ENCODE results near the gene ZNF608.
A peak's percentile ranks its signal among the peaks of the same experiment; 100 is the strongest.

Gene ZNF608

DNA sequence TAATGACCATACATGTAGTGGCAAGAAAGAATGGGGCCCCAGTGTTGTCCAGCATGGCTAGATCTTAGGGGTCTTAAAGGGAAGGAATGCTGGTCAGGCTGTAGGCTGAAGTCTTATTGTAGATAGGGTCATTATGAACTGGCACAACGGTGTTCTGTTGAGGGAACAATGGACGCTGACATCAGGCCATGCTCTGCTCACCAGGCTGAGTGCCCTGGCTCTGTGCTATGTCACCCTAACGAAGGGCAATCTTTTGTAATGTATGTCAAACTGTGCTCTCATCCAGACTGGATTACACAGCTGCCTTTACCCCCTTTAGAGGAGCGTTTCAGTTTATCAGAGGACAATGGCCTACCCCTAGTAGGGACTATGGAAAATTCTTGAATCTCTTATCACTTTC lies 14.6 kb upstream of the ZNF608 start:
- no peak for DNase-seq
- H3K4me2 ChIP-seq (ENCODE audit: low read length), result no peak overlapping the region
- WGBS (ENCODE audit: extremely low coverage, insufficient coverage, low lambda C conversion rate), result no CpG with 5 or more reads among the region's 4 CpGs

DNA sequence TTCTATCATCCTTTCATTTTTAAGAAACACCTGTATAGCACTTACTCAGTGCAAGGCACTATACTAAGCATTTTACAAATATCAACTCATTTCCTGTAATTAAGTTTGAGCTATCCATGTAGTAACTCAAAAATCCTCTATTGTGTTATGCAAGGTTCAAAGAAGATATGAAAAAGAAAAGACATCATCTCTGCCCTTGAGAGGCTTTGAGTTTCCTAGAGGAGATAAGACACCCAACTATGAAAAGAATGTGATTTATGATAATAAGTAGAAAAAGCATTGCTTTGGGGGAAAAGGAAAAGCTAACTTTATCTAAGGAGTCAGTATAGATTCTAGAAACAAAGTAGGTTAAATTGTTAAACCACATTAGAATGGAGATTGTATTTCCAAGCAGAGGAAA lies 14.2 kb upstream of the ZNF608 start:
- Histone ChIP-seq H3K4me2 (ENCODE audit: low read length) (no peak overlapping the region), H2AK5ac (ENCODE audit: low read length) (no peak overlapping the region), H3K4me3 (ENCODE audit: low read length) (no peak overlapping the region), H2BK120ac (ENCODE audit: low read depth, low read length) (no peak overlapping the region), H3K27me3 (ENCODE audit: insufficient read depth, low read length, poor library complexity) (no peaks in the 10 kb centered on the region), H3K9ac (ENCODE audit: low read length) (no peak overlapping the region), H3K18ac (ENCODE audit: low read length) (no peak overlapping the region), H3K4me1 (ENCODE audit: control insufficient read depth, low read depth, low read length) (no peaks in the 10 kb centered on the region), H3K56ac (ENCODE audit: low read length) (no peak overlapping the region), H3K27ac (ENCODE audit: low read depth, low read length) (no peak overlapping the region), H2BK5ac (ENCODE audit: low read length) (no peak overlapping the region), H3K23ac (ENCODE audit: low read length) (no peak overlapping the region), H3K4ac (ENCODE audit: low read depth, low read length) (no peak overlapping the region), H4K5ac (ENCODE audit: low read length) (no peak overlapping the region), H2BK15ac (replicated peaks; ENCODE audit: low read depth) (no peak overlapping the region), H4K8ac (ENCODE audit: low read depth, low read length) (no peak overlapping the region), H3K36me3 (ENCODE audit: control insufficient read depth, insufficient read depth, low read length) (no peaks in the 10 kb centered on the region), H3K79me2 (ENCODE audit: control insufficient read depth, insufficient read depth, low read length) (no peaks in the 10 kb centered on the region), H3K79me1 (ENCODE audit: low read length) (no peaks in the 10 kb centered on the region)
- no peak for DNase-seq

More for the DNA sequence above, 14.6 kb upstream of the ZNF608 start:
- Histone ChIP-seq H3K36me3 (ENCODE audit: control insufficient read depth, insufficient read depth, low read length) (no peaks in the 10 kb centered on the region), H3K4me3 (ENCODE audit: low read length) (no peak overlapping the region), H3K79me2 (ENCODE audit: control insufficient read depth, insufficient read depth, low read length) (no peaks in the 10 kb centered on the region), H3K9ac (ENCODE audit: low read length) (no peak overlapping the region), H2AK5ac (ENCODE audit: low read length) (no peak overlapping the region), H3K4me1 (ENCODE audit: control insufficient read depth, low read depth, low read length) (no peaks in the 10 kb centered on the region), H3K27ac (ENCODE audit: low read depth, low read length) (no peak overlapping the region), H2BK120ac (ENCODE audit: low read depth, low read length) (no peak overlapping the region), H3K79me1 (ENCODE audit: low read length) (no peaks in the 10 kb centered on the region), H2BK15ac (replicated peaks; ENCODE audit: low read depth) (no peak overlapping the region), H3K27me3 (ENCODE audit: insufficient read depth, low read length, poor library complexity) (no peaks in the 10 kb centered on the region), H4K5ac (ENCODE audit: low read length) (no peak overlapping the region), H3K18ac (ENCODE audit: low read length) (no peak overlapping the region), H3K4ac (ENCODE audit: low read depth, low read length) (peak overlapping the region; percentile 52), H2BK5ac (ENCODE audit: low read length) (no peak overlapping the region), H3K56ac (ENCODE audit: low read length) (no peak overlapping the region), H3K23ac (ENCODE audit: low read length) (no peak overlapping the region), H4K8ac (ENCODE audit: low read depth, low read length) (no peak overlapping the region)

DNA sequence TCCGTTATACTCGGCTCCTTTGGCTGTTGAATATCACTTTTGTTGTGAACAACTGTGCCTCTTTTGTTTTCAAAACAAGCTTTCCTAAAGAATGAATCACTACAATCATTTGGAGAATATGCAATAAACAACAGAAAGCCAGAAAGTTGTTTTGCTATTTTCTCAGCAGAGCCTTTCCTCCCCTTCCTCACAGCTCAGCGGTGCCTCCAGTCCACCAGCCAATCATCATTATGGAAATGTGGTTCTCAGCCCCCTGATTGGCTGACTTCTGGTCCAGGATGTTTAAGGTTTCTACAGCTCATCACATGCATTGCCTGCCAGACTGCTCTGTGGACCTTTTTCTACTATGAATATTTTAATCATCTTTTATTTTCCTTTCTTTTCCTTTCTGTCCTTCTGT lies 9.1 kb upstream of the ZNF608 start:
- H2BK120ac ChIP-seq (ENCODE audit: low read depth, low read length), result no peak overlapping the region
- H2BK5ac ChIP-seq (ENCODE audit: low read length), result no peak overlapping the region
- no peak overlapping the region for H2AK5ac ChIP-seq (ENCODE audit: low read length)
- no peak overlapping the region for H3K4me3 ChIP-seq (ENCODE audit: low read length)
- H3K79me2 ChIP-seq (ENCODE audit: control insufficient read depth, insufficient read depth, low read length), result no peaks in the 10 kb centered on the region
- H3K23ac ChIP-seq (ENCODE audit: low read length), result no peak overlapping the region
- no peak overlapping the region for H4K5ac ChIP-seq (ENCODE audit: low read length)
- no peaks in the 10 kb centered on the region for H3K4me1 ChIP-seq (ENCODE audit: control insufficient read depth, low read depth, low read length)
- H3K27ac ChIP-seq (ENCODE audit: low read depth, low read length), result no peak overlapping the region
- no peak overlapping the region for H3K18ac ChIP-seq (ENCODE audit: low read length)
- no CpG with 5 or more reads among the region's 3 CpGs for WGBS (ENCODE audit: extremely low coverage, insufficient coverage, low lambda C conversion rate)
- H3K4ac ChIP-seq (ENCODE audit: low read depth, low read length), result no peak overlapping the region
- no peak overlapping the region for H3K9ac ChIP-seq (ENCODE audit: low read length)
- no peak overlapping the region for H3K4me2 ChIP-seq (ENCODE audit: low read length)
- no peak overlapping the region for H3K56ac ChIP-seq (ENCODE audit: low read length)
- peak; percentile 61 for DNase-seq
- no peaks in the 10 kb centered on the region for H3K27me3 ChIP-seq (ENCODE audit: insufficient read depth, low read length, poor library complexity)
- no peaks in the 10 kb centered on the region for H3K79me1 ChIP-seq (ENCODE audit: low read length)
- H4K8ac ChIP-seq (ENCODE audit: low read depth, low read length), result no peak overlapping the region
- no peak overlapping the region for H2BK15ac ChIP-seq (replicated peaks; ENCODE audit: low read depth)
- no peaks in the 10 kb centered on the region for H3K36me3 ChIP-seq (ENCODE audit: control insufficient read depth, insufficient read depth, low read length)

DNA sequence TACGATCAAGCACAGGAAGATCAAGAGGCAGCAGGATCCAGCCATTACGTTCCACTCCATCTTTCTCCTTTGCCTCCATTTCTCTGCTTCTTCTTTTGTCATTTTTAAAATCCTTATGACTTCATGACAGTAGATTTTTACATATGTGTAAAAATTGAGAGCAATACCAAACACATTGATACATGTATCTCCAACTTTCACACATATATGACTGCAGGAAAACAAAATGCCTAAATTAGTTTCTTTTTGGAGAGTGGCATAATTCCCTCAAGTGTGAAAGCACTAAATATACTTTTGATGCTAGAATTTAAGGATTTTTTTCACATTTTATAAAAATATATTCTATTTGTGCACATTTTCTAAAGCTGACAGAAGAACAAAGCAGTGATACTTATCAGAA lies 8.6 kb upstream of the ZNF608 start:
- no peak overlapping the region for H2BK120ac ChIP-seq (ENCODE audit: low read depth, low read length)
- H3K4me2 ChIP-seq (ENCODE audit: low read length), result no peak overlapping the region
- no peak overlapping the region for H3K18ac ChIP-seq (ENCODE audit: low read length)
- H3K27ac ChIP-seq (ENCODE audit: low read depth, low read length), result no peak overlapping the region
- DNase-seq, result no peak
- H3K4ac ChIP-seq (ENCODE audit: low read depth, low read length), result no peak overlapping the region
- H2AK5ac ChIP-seq (ENCODE audit: low read length), result no peak overlapping the region
- H3K79me2 ChIP-seq (ENCODE audit: control insufficient read depth, insufficient read depth, low read length), result no peaks in the 10 kb centered on the region
- H2BK5ac ChIP-seq (ENCODE audit: low read length), result no peak overlapping the region
- H3K27me3 ChIP-seq (ENCODE audit: insufficient read depth, low read length, poor library complexity), result no peaks in the 10 kb centered on the region
- no peak overlapping the region for H3K23ac ChIP-seq (ENCODE audit: low read length)
- no peaks in the 10 kb centered on the region for H3K36me3 ChIP-seq (ENCODE audit: control insufficient read depth, insufficient read depth, low read length)
- H3K4me1 ChIP-seq (ENCODE audit: control insufficient read depth, low read depth, low read length), result no peaks in the 10 kb centered on the region
- H4K8ac ChIP-seq (ENCODE audit: low read depth, low read length), result no peak overlapping the region
- no peak overlapping the region for H3K4me3 ChIP-seq (ENCODE audit: low read length)
- no peak overlapping the region for H3K9ac ChIP-seq (ENCODE audit: low read length)
- H4K5ac ChIP-seq (ENCODE audit: low read length), result no peak overlapping the region
- no peaks in the 10 kb centered on the region for H3K79me1 ChIP-seq (ENCODE audit: low read length)
- no peak overlapping the region for H3K56ac ChIP-seq (ENCODE audit: low read length)
- no CpG with 5 or more reads among the region's 2 CpGs for WGBS (ENCODE audit: extremely low coverage, insufficient coverage, low lambda C conversion rate)
- H2BK15ac ChIP-seq (replicated peaks; ENCODE audit: low read depth), result no peak overlapping the region

DNA sequence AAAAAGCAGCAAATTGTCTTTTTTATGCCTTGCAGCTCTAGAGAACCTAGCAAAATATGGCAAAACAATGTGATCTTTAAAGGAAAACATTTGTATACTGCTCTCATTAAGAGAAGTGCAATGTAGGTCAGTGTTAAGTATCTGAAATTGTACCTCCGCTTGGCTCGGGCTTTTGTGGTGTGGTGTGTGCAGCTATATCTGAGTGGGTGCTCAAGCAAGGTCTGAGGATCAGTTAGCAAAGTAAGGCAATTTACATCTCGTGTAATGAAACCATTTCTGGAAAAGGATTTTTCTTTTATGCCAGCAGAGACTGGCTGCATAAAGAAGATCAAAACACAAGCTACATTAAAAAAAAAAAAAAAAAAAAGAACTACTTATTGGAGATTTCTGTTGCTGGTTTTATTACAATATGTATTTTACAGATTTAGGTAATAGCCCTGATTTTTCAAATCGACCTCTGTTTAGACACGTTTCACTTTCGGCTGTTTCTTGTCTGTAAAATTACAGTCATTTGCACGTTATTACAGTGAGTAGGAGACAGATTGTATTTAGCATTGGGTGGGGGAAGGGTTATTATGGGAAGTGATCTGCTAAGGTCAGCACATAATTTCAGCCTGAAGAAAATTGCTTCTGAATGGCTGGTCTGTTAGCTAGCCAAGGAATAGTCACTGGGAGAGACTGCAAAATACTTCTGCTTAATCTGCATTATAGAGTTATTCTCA lies 7.9 kb upstream of the ZNF608 start:
- H3K18ac ChIP-seq (ENCODE audit: low read length), result peak overlapping the region; percentile 71
- H4K8ac ChIP-seq (ENCODE audit: low read depth, low read length), result no peak overlapping the region
- H3K56ac ChIP-seq (ENCODE audit: low read length), result peak overlapping the region; percentile 47
- H3K9ac ChIP-seq (ENCODE audit: low read length), result no peak overlapping the region
- no peaks in the 10 kb centered on the region for H3K27me3 ChIP-seq (ENCODE audit: insufficient read depth, low read length, poor library complexity)
- H2AK5ac ChIP-seq (ENCODE audit: low read length), result no peak overlapping the region
- no peak overlapping the region for H3K4me2 ChIP-seq (ENCODE audit: low read length)
- no peaks in the 10 kb centered on the region for H3K79me1 ChIP-seq (ENCODE audit: low read length)
- peak overlapping the region; percentile 44 for H2BK5ac ChIP-seq (ENCODE audit: low read length)
- peaks cover 1% of the 10 kb centered on the region for H3K4me1 ChIP-seq (ENCODE audit: control insufficient read depth, low read depth, low read length)
- no peaks in the 10 kb centered on the region for H3K36me3 ChIP-seq (ENCODE audit: control insufficient read depth, insufficient read depth, low read length)
- no peak overlapping the region for H2BK120ac ChIP-seq (ENCODE audit: low read depth, low read length)
- H3K27ac ChIP-seq (ENCODE audit: low read depth, low read length), result no peak overlapping the region
- H4K5ac ChIP-seq (ENCODE audit: low read length), result no peak overlapping the region
- H3K4ac ChIP-seq (ENCODE audit: low read depth, low read length), result peak overlapping the region; percentile 52
- no peak overlapping the region for H3K23ac ChIP-seq (ENCODE audit: low read length)
- no peaks in the 10 kb centered on the region for H3K79me2 ChIP-seq (ENCODE audit: control insufficient read depth, insufficient read depth, low read length)
- WGBS (ENCODE audit: extremely low coverage, insufficient coverage, low lambda C conversion rate), result no CpG with 5 or more reads among the region's 7 CpGs
- H3K4me3 ChIP-seq (ENCODE audit: low read length), result no peak overlapping the region
- H2BK15ac ChIP-seq (replicated peaks; ENCODE audit: low read depth), result no peak overlapping the region
- DNase-seq, result no peak

All from mesendoderm (in vitro differentiated cells).